ENCODE results near the gene TRMT1.

DNA sequence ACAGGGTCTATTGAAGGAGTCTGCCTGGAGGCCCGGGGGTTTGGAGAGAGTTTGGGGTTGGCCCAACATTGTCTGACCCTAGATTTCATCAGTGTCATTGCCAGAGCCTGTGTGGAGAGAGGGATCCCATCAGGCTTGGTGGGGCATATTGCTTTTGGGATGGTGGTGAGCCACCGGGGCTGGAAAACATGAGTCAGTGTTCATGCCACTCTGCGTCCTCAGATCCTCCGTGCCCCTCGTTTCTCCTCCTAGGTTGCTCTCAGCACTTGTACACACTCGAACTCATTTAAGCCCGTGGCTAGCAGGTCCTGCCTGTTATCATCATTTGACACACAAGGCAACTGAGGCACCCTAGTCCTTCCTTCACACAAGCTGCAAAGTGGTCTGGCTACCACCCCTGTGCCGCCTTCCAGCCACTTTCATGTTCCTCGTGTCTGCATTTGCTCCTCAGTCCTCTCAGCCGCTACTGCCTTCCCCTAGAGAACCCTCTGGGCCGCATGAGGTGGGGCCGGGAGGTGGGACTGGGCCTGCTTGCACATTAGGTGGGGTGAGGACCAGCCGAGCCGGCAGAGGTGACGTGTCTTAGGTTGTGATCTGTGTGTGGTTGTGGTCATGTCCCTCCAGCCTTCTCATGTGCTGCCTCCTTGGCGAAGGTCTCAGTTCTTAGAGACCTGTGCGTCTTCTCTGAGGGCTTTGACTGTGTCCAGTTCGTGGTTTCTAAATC, 5.2 kb upstream of the TRMT1 start:
- TF ChIP-seq, protein P1, sequence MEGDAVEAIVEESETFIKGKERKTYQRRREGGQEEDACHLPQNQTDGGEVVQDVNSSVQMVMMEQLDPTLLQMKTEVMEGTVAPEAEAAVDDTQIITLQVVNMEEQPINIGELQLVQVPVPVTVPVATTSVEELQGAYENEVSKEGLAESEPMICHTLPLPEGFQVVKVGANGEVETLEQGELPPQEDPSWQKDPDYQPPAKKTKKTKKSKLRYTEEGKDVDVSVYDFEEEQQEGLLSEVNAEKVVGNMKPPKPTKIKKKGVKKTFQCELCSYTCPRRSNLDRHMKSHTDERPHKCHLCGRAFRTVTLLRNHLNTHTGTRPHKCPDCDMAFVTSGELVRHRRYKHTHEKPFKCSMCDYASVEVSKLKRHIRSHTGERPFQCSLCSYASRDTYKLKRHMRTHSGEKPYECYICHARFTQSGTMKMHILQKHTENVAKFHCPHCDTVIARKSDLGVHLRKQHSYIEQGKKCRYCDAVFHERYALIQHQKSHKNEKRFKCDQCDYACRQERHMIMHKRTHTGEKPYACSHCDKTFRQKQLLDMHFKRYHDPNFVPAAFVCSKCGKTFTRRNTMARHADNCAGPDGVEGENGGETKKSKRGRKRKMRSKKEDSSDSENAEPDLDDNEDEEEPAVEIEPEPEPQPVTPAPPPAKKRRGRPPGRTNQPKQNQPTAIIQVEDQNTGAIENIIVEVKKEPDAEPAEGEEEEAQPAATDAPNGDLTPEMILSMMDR (IDR thresholded peaks at IDR 0.05; ENCODE audit: borderline replicate concordance, extremely low read depth, low read length, poor library complexity, severe bottlenecking): no peak
- TF ChIP-seq EZH2 (IDR thresholded peaks at IDR 0.05; ENCODE audit: borderline replicate concordance, low read depth, low read length, severe bottlenecking): no peak

All from DND-41 (cell line).